Activated naive CD8-positive, alpha-beta T cell treated with anti-CD3 and anti-CD28 coated beads, Interleukin-2, amount 50 U/mL, for 16 hours (primary cell): ENCODE results near the gene ENPP6.
"Not testable (repeated sequence)": the region's sequence is repeated elsewhere in the genome, so short reads cannot be mapped to it uniquely, and the experiment has no call there.

Source experiments
- DNase-seq: peaks from one replicate; pipeline ENCODE4 v3.0.0-alpha.2; 2020; ENCODE audit warnings: low read depth, low spot score

Gene ENPP6

GRCh38 chr4:184235526-184235925 lies 17.9 kb upstream of the ENPP6 start:
- DNase-seq: no peak

- DNase-seq: no peak
Measured at GRCh38 chr4:184234155-184234554, 16.5 kb upstream of the ENPP6 start.

DNA sequence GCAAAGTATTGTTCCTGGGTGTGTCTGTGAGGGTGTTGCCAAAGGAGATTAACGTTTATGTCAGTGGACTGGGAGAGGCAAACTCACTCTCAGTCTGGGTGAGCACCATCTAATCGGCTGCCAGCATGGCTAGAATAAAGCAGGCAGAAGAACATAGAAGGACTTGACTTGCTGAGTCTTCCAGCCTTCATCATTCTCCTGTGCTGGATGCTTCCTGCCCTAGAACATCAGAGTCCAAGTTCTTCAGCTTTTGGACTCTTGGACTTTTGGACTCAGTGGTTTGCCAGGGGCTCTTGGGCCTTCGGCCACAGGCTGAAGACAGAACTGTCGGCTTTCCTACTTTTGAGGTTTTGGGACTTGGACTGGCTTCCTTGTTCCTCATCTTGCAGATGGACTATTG lies 15.3 kb upstream of the ENPP6 start:
- DNase-seq: no peak

DNA sequence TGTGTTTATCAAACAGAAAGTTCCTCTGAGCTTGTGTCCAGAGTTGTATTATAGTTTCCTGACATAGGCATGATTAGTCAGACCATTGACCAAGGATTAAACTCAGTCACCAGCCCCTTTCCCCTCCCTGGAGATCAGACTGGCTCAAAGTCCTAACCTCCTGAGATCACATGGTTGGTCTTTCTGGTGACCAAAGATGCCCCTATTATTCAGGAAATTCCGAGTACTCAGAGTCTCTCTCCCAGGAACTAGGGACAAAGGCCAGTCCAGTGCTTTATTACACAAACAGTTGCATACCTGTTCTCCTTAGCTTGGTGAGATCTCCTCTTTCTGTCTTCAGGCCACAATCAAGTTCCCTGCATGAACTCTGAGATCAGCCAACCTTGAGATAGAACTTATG lies 14.5 kb upstream of the ENPP6 start:
- DNase-seq: no peak

DNA sequence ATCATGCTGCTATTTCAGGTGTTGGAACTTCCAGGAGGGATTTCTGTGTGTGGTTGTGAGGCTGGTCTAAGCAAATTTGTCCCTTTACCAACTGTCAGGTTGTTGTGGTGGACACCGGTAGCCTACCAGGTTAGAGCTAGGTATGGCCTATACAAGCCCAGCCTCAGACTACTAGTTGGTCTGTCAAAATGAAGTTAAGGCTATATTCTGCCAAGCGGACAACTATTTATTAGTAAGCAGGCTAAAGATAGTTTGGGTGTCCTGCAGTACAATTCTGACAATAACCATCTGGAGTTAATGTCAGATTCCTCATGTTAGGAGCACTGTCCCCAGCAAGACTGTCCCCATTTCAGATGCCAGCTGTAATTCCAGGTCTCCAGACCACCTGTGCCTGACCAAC lies 13.9 kb upstream of the ENPP6 start:
- no peak for DNase-seq

DNA sequence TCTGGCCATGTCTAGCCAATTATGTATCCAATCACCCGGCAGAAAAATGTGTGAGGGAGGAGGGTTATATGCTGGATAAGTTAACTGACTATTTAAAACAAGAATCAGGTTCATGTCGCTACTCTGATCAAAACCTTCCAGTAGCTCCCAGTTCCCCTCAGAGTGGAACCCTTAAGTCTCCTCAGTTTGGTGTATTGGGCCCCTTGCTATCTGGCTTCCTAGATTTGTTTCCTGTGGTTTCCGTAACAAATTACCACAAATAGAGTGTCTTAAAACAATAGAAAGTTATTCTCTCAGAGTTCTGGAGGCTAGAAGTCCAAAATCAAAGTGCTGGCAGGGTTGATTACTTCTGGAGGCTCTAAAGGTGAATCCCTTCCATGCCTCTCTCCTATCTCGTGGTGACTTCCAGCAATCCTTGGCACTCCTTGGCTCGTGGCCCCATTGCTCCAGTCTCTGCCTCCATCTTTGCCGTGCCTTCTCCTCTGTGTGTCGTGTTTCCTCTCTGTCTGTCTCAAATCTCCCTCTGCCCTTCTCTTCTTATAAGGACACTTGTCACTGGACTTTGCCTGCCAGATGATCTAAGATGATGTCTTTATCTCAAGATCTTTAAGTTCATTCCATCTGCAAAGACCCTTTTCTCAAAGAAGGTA lies 10.5 kb upstream of the ENPP6 start:
- DNase-seq: no peak

GRCh38 chr4:184216515-184216914 lies 1.2 kb downstream of the ENPP6 start:
- DNase-seq: no peak

GRCh38 chr4:184215709-184216328 lies 1.9 kb downstream of the ENPP6 start:
- DNase-seq: no peak

GRCh38 chr4:184214931-184215330 lies 2.7 kb downstream of the ENPP6 start:
- DNase-seq: no peak

DNA sequence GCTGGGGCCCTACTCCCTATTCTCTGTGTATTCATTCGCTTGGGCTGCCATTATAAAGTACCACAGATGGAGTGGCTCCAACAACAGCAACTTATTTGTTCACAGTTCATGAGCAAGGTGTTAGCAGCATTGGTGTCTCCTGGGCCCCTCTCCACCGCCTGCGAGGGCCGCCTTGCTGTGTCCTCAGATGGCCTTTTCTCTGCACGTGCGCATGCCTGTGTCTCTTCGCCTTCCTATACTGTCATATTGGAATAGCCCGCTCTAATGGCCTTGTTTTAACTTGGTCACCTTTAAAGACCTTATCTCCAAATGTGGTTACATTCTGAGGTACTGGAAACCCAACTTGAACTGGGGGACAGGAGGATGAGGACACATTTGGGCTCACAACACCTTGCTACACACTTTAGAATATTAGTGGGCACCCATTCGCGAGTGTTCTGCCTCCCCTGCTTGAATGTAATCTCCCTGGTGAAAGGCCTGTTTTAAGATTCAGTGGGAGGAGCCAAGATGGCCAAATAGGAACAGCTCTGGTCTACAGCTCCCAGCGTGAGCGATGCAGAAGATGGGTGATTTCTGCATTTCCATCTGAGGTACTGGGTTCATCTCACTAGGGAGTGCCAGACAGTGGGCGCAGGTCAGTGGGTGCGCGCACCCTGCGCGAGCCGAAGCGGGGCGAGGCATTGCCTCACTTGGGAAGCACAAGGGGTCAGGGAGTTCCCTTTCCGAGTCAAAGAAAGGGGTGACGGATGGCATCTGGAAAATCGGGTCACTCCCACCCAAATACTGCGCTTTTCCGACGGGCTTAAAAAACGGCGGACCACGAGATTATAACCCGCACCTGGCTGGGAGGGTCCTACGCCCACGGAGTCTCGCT lies 9.7 kb downstream of the ENPP6 start:
- not testable (repeated sequence) for DNase-seq

DNA sequence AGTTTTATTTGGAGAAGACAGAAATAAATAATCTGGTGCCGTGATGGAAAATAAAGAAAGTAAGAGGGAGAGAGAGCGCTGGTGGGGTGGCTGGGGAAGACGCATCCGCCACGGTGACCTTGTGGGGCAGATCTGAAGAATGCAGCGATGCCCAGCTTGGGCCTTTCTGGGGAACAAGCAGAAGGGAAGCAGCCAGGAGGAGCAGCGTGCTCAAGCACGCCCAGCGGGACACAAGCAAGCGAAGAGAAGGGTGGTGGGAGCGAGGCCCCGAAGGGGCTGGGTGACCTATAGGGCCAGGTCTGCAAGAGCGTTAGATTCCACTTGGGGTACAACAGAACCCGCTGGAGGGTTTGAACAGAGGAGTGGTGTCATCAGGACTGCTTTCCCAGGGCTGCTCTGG lies 12.4 kb downstream of the ENPP6 start:
- DNase-seq: no peak

GRCh38 chr4:184203300-184203699 lies 14.4 kb downstream of the ENPP6 start:
- DNase-seq: no peak

DNA sequence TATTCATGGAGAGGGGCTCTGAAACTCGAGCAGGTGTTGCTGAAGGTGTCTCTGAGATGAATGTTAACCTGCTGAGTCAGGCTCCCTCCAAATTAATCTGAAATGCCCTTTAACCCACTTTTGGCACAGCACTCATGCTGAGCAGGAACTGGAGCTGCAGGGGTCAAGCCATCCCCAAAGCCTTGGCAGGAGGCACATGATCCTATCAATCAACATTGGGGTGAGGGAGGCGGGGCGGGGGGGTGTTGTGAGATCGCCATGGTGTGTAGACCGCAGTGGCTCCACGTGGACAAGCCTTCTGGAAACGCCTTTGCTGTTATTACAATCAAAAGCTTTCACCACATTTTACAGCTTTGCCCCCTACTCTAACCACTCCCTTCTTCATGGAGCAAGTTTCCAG lies 16.5 kb downstream of the ENPP6 start:
- DNase-seq: no peak

DNA sequence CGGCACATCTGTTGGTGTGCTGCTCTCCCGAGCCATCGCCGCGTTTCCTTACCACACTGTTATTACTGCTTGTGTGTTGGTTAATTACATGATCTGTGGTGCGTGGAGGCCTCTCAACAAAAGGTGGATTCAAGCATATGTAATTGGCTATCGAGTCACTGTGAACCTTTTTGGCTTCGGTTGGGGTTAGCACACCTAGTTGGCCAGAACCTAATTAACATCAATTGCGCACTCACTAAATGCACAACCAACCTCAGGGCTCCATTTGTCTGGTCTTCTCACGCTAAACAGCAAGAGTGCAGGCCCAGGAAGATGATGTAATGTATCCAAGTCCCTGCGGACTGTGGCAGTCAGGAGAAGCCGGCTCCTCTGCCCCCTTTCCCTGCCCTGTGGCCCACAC lies 17.4 kb downstream of the ENPP6 start:
- no peak for DNase-seq

GRCh38 chr4:184199780-184200179 lies 17.9 kb downstream of the ENPP6 start:
- no peak for DNase-seq

- DNase-seq: no peak
Measured at GRCh38 chr4:184198190-184198589, 19.5 kb downstream of the ENPP6 start.

GRCh38 chr4:184197536-184198082 lies 20.1 kb downstream of the ENPP6 start:
- no peak for DNase-seq

- no peak for DNase-seq
Measured at GRCh38 chr4:184196730-184197385, 20.8 kb downstream of the ENPP6 start.

DNA sequence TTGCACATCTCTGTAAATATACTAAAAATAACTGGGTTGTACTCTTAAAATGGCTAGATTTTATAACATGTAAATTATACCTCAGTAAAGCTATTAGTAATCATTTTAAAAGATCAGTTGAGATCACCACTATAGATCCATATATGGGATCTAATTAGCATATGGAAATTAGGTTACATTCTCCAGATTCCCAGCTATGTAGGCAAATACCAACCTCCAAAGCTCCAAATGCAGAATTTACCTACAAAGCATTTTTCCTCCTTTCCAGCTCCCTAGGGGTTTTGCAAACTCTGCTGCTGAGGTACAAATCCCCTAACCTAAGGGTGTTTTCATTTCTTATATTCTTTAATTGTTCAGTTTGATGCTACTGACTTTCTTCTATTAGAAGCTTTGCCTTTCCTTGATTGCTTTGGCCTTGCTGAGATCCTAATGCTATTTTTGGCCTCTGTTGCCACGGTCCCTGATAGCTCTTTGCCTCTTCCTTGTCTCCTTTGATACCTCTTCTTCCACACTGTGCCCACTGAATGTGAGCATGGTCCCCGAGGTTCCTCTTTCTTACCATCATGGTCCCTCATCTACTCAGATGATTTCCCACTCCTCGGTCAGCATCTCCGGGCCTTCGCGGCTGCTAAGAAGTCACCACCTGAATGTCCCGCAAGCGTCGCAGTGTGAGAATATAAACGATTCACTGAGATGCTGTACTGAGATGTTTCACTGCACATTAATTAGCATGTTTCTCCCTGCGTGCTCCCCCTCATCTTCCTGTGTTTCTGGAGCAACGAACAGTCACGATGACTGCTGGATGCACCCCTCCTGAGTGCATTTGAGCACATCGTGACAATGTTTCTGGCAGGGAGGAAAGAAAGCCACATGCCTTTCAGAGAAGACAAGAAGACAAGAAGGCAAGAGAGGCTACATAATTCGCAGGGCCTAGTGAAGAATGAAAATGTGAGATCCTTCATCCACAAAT lies 23.8 kb downstream of the ENPP6 start:
- no peak for DNase-seq

DNA sequence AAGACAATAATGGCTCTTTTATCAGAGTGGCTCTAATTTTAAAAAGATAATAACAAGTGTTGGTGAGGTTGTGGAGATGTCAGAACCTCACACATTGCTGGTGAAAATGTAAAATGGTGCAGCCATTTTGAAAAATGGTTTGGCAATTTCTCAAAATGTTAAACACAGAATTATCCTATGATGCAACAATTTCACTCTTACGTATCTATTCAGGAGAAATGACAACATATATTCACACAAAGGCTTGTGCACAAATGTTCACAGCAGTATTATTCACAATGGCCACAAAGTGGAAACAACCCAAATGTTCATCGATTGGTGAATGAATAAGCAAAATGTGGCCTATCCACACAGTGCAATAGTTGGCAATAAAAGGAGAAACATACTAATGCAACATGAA lies 24.7 kb downstream of the ENPP6 start:
- DNase-seq: no peak

GRCh38 chr4:184191267-184191666 lies 26.4 kb downstream of the ENPP6 start:
- DNase-seq: no peak
